H1 (cell line): ENCODE results near the gene CELF2. TPM values are rescaled to one million over a fixed set of nuclear protein-coding genes. Genes with fewer than 3 reads are reported as not detected.

Experiments
- CTCF ChIA-PET: fragments of 300-600 bp; sonication (Branson Sonifier 250); formaldehyde crosslinking; loops from one replicate; lab custom pipeline; 2021; ENCODE audit not compliant: partially characterized antibody; lab: Charles Lee
- POLR2A ChIA-PET: fragments of 300-600 bp; sonication (Branson Sonifier 250); formaldehyde crosslinking; loops from one replicate; lab custom pipeline; 2021; ENCODE audit warnings: inconsistent platforms; ENCODE audit not compliant: partially characterized antibody; lab: Charles Lee
- DNase-seq, 2 experiments: peaks; one replicate each; pipeline versions ENCODE4 v3.0.0 to v3.0.0-alpha.2; 2010 to 2022; ENCODE audit warnings: low spot score in 2 of 2, low read depth in 1 of 2, mixed read lengths in 1 of 2
- FAIRE-seq: peaks from 2 replicates; lab custom pipeline; 2011; peaks lifted over from hg19 to GRCh38; lab: Jason Lieb, UNC
- H2AFZ ChIP-seq: 2 replicates; pipeline ENCODE4 v1.8.1; 2012; ENCODE audit warnings: low read length, inconsistent platforms
- H2AK5ac ChIP-seq: 2 replicates; pipeline ENCODE4 v1.6.1; 2013; ENCODE audit warnings: low read depth, low read length
- H2BK120ac ChIP-seq: replicated peaks from 2 replicates; pipeline ENCODE3; 2013; ENCODE audit warnings: low read depth, low read length, inconsistent platforms
- H2BK12ac ChIP-seq: 2 replicates; pipeline ENCODE4 v1.6.1; 2013; ENCODE audit warnings: low read depth, low read length
- H2BK15ac ChIP-seq: 2 replicates; pipeline ENCODE4 v1.6.1; 2013; ENCODE audit warnings: low read length
- H2BK20ac ChIP-seq: 2 replicates; pipeline ENCODE4 v1.6.1; 2013; ENCODE audit warnings: low read length
- H2BK5ac ChIP-seq: 2 replicates; pipeline ENCODE4 v1.6.1; 2013; ENCODE audit warnings: low read depth, low read length
- H3K14ac ChIP-seq: 2 replicates; pipeline ENCODE4 v1.6.1; 2013; ENCODE audit warnings: inconsistent platforms; ENCODE audit not compliant: insufficient read length
- H3K18ac ChIP-seq: 2 replicates; pipeline ENCODE4 v1.6.1; 2013; ENCODE audit warnings: low read length; ENCODE audit errors: extremely low read depth
- H3K23ac ChIP-seq: 2 replicates; pipeline ENCODE4 v1.6.1; 2013; ENCODE audit warnings: inconsistent platforms; ENCODE audit not compliant: insufficient read length
- H3K23me2 ChIP-seq: 2 replicates; pipeline ENCODE4 v1.6.1; 2013; ENCODE audit warnings: low read depth, low read length
- H3K27ac ChIP-seq: 2 replicates; pipeline ENCODE4 v1.6.1; 2011; ENCODE audit warnings: low read depth, low read length, inconsistent platforms
- H3K27me3 ChIP-seq, 4 experiments: replicated peaks in 1 of 4; 1 replicate in 1 of 4; 2 replicates in 3 of 4; pipeline versions ENCODE4 v1.6.1 to v1.8.1; 2011 to 2013; ENCODE audit warnings: low read length in 3 of 4, mild to moderate bottlenecking in 3 of 4, inconsistent platforms in 2 of 4, mixed read lengths in 2 of 4, moderate library complexity in 1 of 4; ENCODE audit not compliant: control insufficient read depth in 3 of 4, insufficient read depth in 3 of 4; ENCODE audit errors: extremely low read depth in 1 of 4
- H3K36me3 ChIP-seq, 4 experiments: 2 replicates each; pipeline versions ENCODE4 v1.6.1 to v1.8.1; 2011 to 2013; ENCODE audit warnings: mild to moderate bottlenecking in 4 of 4, low read length in 3 of 4, moderate library complexity in 2 of 4, control low read depth in 1 of 4, inconsistent platforms in 1 of 4; ENCODE audit not compliant: insufficient read depth in 4 of 4, control insufficient read depth in 2 of 4
- H3K4ac ChIP-seq: replicated peaks from 2 replicates; pipeline ENCODE3; 2013; ENCODE audit warnings: low read length, low read depth, mixed read lengths, inconsistent platforms; ENCODE audit not compliant: insufficient read length
- H3K4me1 ChIP-seq, 4 experiments: replicated peaks in 1 of 4; 1 replicate in 1 of 4; 2 replicates in 3 of 4; pipeline versions ENCODE4 v1.6.1 to v1.8.1; 2011 to 2013; ENCODE audit warnings: low read length in 3 of 4, inconsistent platforms in 2 of 4, mixed read lengths in 1 of 4; ENCODE audit not compliant: insufficient read depth in 4 of 4, control insufficient read depth in 3 of 4
- H3K4me2 ChIP-seq, 2 experiments: 2 replicates each; pipeline versions ENCODE4 v1.6.1 to v1.8.1; 2011 to 2013; ENCODE audit warnings: low read depth in 2 of 2, low read length in 2 of 2, control low read depth in 1 of 2, inconsistent platforms in 1 of 2, mild to moderate bottlenecking in 1 of 2; ENCODE audit not compliant: insufficient read depth in 1 of 2
- H3K4me3 ChIP-seq, 4 experiments: fragments of 200-600, 300-600 bp in 1 of 4; sonication (generic), shearing (Covaris generic), sonication (Bioruptor Twin) in 1 of 4; 2 replicates each; pipeline versions ENCODE4 v1.5.1 to v1.8.1; 2011 to 2016; ENCODE audit warnings: low read length in 4 of 4, low read depth in 3 of 4, control low read depth in 2 of 4, inconsistent platforms in 2 of 4, mild to moderate bottlenecking in 2 of 4, mixed read lengths in 1 of 4, moderate library complexity in 1 of 4; ENCODE audit not compliant: insufficient read depth in 2 of 4; ENCODE audit errors: extremely low read depth in 1 of 4
- H3K56ac ChIP-seq: replicated peaks from 2 replicates; pipeline ENCODE3; 2013; ENCODE audit warnings: low read depth, mild to moderate bottlenecking, mixed read lengths, low read length, inconsistent platforms; ENCODE audit not compliant: insufficient read length
- H3K79me1 ChIP-seq: 2 replicates; pipeline ENCODE4 v1.6.1; 2013; ENCODE audit warnings: low read depth, low read length, control low read depth
- H3K79me2 ChIP-seq, 2 experiments: 2 replicates each; pipeline versions ENCODE4 v1.6.1 to v1.8.1; 2012 to 2013; ENCODE audit warnings: low read length in 2 of 2, mild to moderate bottlenecking in 2 of 2, inconsistent platforms in 1 of 2; ENCODE audit not compliant: insufficient read depth in 2 of 2, control insufficient read depth in 1 of 2
- H3K9ac ChIP-seq, 4 experiments: replicated peaks in 1 of 4; 1 replicate in 1 of 4; 2 replicates in 3 of 4; pipeline versions ENCODE4 v1.6.1 to v1.8.1; 2011 to 2013; ENCODE audit warnings: low read depth in 3 of 4, low read length in 3 of 4, control low read depth in 2 of 4, mild to moderate bottlenecking in 2 of 4, moderate library complexity in 2 of 4, inconsistent platforms in 1 of 4; ENCODE audit errors: extremely low read depth in 1 of 4
- H3K9me3 ChIP-seq, 2 experiments: 2 replicates each; pipeline versions ENCODE4 v1.6.1 to v1.8.1; 2012 to 2013; ENCODE audit warnings: mild to moderate bottlenecking in 2 of 2, moderate library complexity in 2 of 2, control low read depth in 1 of 2, inconsistent platforms in 1 of 2, low read depth in 1 of 2, low read length in 1 of 2, mixed read lengths in 1 of 2; ENCODE audit not compliant: insufficient read depth in 2 of 2
- H4K20me1 ChIP-seq, 2 experiments: replicated peaks in 1 of 2; 2 replicates each; pipeline versions ENCODE3 to v1.8.1; 2011 to 2013; ENCODE audit warnings: inconsistent platforms in 2 of 2, low read length in 2 of 2, mild to moderate bottlenecking in 1 of 2; ENCODE audit not compliant: insufficient read depth in 2 of 2, control insufficient read depth in 1 of 2
- H4K5ac ChIP-seq: 2 replicates; pipeline ENCODE4 v1.6.1; 2013; ENCODE audit warnings: low read length, low read depth, mixed read lengths, inconsistent platforms; ENCODE audit not compliant: insufficient read length
- H4K8ac ChIP-seq: 2 replicates; pipeline ENCODE4 v1.8.0; 2013; ENCODE audit warnings: mild to moderate bottlenecking, moderate library complexity, low read length, inconsistent platforms; ENCODE audit not compliant: insufficient read depth; ENCODE audit errors: extremely low read depth
- H4K91ac ChIP-seq: replicated peaks from 2 replicates; pipeline ENCODE3; 2013; ENCODE audit warnings: low read length, mixed read lengths, inconsistent platforms; ENCODE audit not compliant: insufficient read length
- BRCA1 ChIP-seq: IDR thresholded peaks from 2 replicates; pipeline ENCODE4 v1.6.1; 2012; ENCODE audit warnings: low read depth, low read length, improper control_type of control experiment
- E2F6 ChIP-seq: IDR thresholded peaks from 2 replicates; pipeline ENCODE4 v1.6.1; 2012; ENCODE audit warnings: inconsistent platforms
- FOSL1 ChIP-seq: IDR thresholded peaks from 2 replicates; pipeline ENCODE4 v1.6.1; 2011; ENCODE audit warnings: mild to moderate bottlenecking, low read depth, low read length, moderate library complexity; ENCODE audit not compliant: insufficient read depth
- HDAC6 ChIP-seq: IDR thresholded peaks from one replicate; pipeline ENCODE4 v1.7.1; 2012; ENCODE audit warnings: low read depth, mild to moderate bottlenecking, inconsistent platforms, low read length, moderate library complexity
- JUN ChIP-seq: IDR thresholded peaks from 2 replicates; pipeline ENCODE4 v1.6.1; 2011; ENCODE audit warnings: low read depth, mild to moderate bottlenecking, improper control_type of control experiment, low read length
- NRF1 ChIP-seq: IDR thresholded peaks from 2 replicates; pipeline ENCODE4 v1.6.1; 2011; ENCODE audit warnings: mild to moderate bottlenecking, low read depth, low read length, improper control_type of control experiment
- RAD21 ChIP-seq, 2 experiments: IDR thresholded peaks in 1 of 2; conservative IDR thresholded peaks in 1 of 2; 2 replicates each; pipeline ENCODE4 v1.6.1; 2011; ENCODE audit warnings: low read depth in 2 of 2, low read length in 2 of 2, improper control_type of control experiment in 1 of 2, inconsistent platforms in 1 of 2, mild to moderate bottlenecking in 1 of 2, moderate library complexity in 1 of 2
- RBBP5 ChIP-seq: IDR thresholded peaks from 2 replicates; pipeline ENCODE4 v1.7.1; 2012; ENCODE audit warnings: low read depth, mild to moderate bottlenecking, inconsistent platforms, low read length, moderate library complexity, borderline replicate concordance
- SAP30 ChIP-seq: fragments of 300-600 bp; sonication (generic); IDR thresholded peaks from 2 replicates; pipeline ENCODE4 v1.7.1; 2012; ENCODE audit warnings: low read length, moderate library complexity, mild to moderate bottlenecking, inconsistent platforms; ENCODE audit not compliant: insufficient read depth, insufficient replicate concordance
- SIRT6 ChIP-seq: IDR thresholded peaks from one replicate; pipeline ENCODE4 v1.7.1; 2012; ENCODE audit warnings: low read length, inconsistent platforms
- YY1 ChIP-seq: IDR thresholded peaks from 2 replicates; pipeline ENCODE4 v1.6.1; 2011; ENCODE audit warnings: low read depth, mild to moderate bottlenecking, low read length
- WGBS, 2 experiments: shearing (Covaris generic) in 1 of 2; methylation state at CpG; one replicate each; pipeline versions ENCODE4 v1.1.6 to v1.1.7; 2013 to 2015; ENCODE audit warnings: low lambda C conversion rate in 2 of 2, mixed read lengths in 2 of 2, inconsistent platforms in 1 of 2, low coverage in 1 of 2, missing lambda C conversion rate in 1 of 2; ENCODE audit not compliant: insufficient replicate concordance in 2 of 2, insufficient coverage in 1 of 2, insufficient read length in 1 of 2; ENCODE audit errors: extremely low coverage in 1 of 2, missing lambda C conversion rate in 1 of 2; 5-methylcytosine and 5-hydroxymethylcytosine counted together
- polyA plus RNA-seq, 7 experiments: library from polyadenylated mRNA; depleted of rRNA in 3 of 7; stranded (reverse) in 5 of 7; unstranded in 2 of 7; fragments of >200 nt in 5 of 7; fragments of 200-250 nt in 2 of 7; gene quantifications; 1 replicate in 5 of 7; 2 replicates in 1 of 7; 4 replicates in 1 of 7; pipeline versions ENCODE4 v1.2.1 to v1.2.3, GENCODE V29; 2011 to 2013; ENCODE audit warnings: missing spikeins in 2 of 7, mixed read lengths in 2 of 7
- total RNA-seq: library from RNA; stranded (reverse); fragmentation: NEBNext Ultra II Directional; extraction: Animal tissue kit (Norgen Biotek cat#: 25700); gene quantifications from 2 replicates; pipeline ENCODE4 v1.2.1, GENCODE V29; 2021
- TF ChIP-seq, protein P1 (sequence below): IDR thresholded peaks from 2 replicates; pipeline ENCODE4 v1.6.1; 2011; ENCODE audit warnings: low read length, improper control_type of control experiment

Gene CELF2
- total and polyA plus RNA-seq, 2 of the 8 experiments (the other 6 are each of a cell fraction or from before 2014, with no cell fraction given), result 18.3 to 22.7 TPM

GRCh38 chr10:11177381-11177780 lies 159.7 kb downstream of the CELF2 start:
- WGBS, 2 experiments, result 88% methylated on average over 1 of the region's 1 CpG; no CpG with 5 or more reads in 1 of the 2 experiments
- Histone ChIP-seq H3K9me3 (no peaks in the 10 kb centered on the region), H2BK15ac (no peak overlapping the region), H3K23ac (no peak overlapping the region), H3K14ac (no peak overlapping the region), H3K23me2 (no peaks in the 10 kb centered on the region), H4K91ac (no peak overlapping the region), H3K18ac (no peak overlapping the region), H3K27ac (no peak overlapping the region), H3K36me3 (peaks cover 0 to 2% (median 0%) of the 10 kb centered on the region in 4 experiments; a peak in 2 of 8 replicates), H3K56ac (no peak overlapping the region), H2BK12ac (no peak overlapping the region), H2BK20ac (no peak overlapping the region), H4K5ac (no peak overlapping the region), H3K4me3 (no peak overlapping the region), H2BK5ac (no peak overlapping the region; the same call in 1 of the 2 replicates), H3K4me2 (no peak overlapping the region), H3K79me2 (no peaks in the 10 kb centered on the region; a peak in 1 of 4 replicates), H3K4me1 (no peaks in the 10 kb centered on the region; a peak in 1 of 7 replicates), H4K8ac (no peak overlapping the region), H2AFZ (no peak overlapping the region), H4K20me1 (no peaks in the 10 kb centered on the region), H3K4ac (no peak overlapping the region), H2AK5ac (no peak overlapping the region), H2BK120ac (no peak overlapping the region), H3K27me3 (no peaks in the 10 kb centered on the region), H3K9ac (no peak overlapping the region), H3K79me1 (no peaks in the 10 kb centered on the region)
- FAIRE-seq (no peak), DNase-seq (no peak)
- ChIA-PET CTCF (no interaction called here), POLR2A (no interaction called here)
- TF ChIP-seq, protein P1, sequence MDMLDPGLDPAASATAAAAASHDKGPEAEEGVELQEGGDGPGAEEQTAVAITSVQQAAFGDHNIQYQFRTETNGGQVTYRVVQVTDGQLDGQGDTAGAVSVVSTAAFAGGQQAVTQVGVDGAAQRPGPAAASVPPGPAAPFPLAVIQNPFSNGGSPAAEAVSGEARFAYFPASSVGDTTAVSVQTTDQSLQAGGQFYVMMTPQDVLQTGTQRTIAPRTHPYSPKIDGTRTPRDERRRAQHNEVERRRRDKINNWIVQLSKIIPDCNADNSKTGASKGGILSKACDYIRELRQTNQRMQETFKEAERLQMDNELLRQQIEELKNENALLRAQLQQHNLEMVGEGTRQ, result no peak
- TF ChIP-seq SIRT6 (no peak), FOSL1 (no peak), NRF1 (no peak), JUN (no peak), BRCA1 (no peak), YY1 (no peak), SAP30 (no peak), RBBP5 (no peak), E2F6 (no peak), RAD21 (IDR thresholded peaks at IDR 0.05 in 1 of 2, conservative IDR thresholded peaks at IDR 0.05 in 1 of 2; ENCODE audit: low read depth in 2 of 2, low read length in 2 of 2) (no peak), HDAC6 (no peak)
